HUES48 (cell line): Measurements from ENCODE around the gene TMEM236.
"Not testable (repeated sequence)": the region's sequence is repeated elsewhere in the genome, so short reads cannot be mapped to it uniquely, and the experiment has no call there.

ENCODE experiments used
- H3K27ac ChIP-seq: one replicate; pipeline ENCODE4 v1.7.0; 2013; ENCODE audit warnings: low read depth, low read length, inconsistent platforms
- H3K27me3 ChIP-seq: 2 replicates; pipeline ENCODE4 v1.6.1; 2013; ENCODE audit warnings: mild to moderate bottlenecking, low read length; ENCODE audit not compliant: control insufficient read depth, insufficient read depth
- H3K36me3 ChIP-seq: 2 replicates; pipeline ENCODE4 v1.6.1; 2013; ENCODE audit warnings: low read length; ENCODE audit not compliant: control insufficient read depth, insufficient read depth
- H3K4me1 ChIP-seq: 2 replicates; pipeline ENCODE4 v1.6.1; 2013; ENCODE audit warnings: mild to moderate bottlenecking, low read length; ENCODE audit not compliant: control insufficient read depth, insufficient read depth
- H3K4me3 ChIP-seq: 2 replicates; pipeline ENCODE4 v1.5.1; 2013; ENCODE audit warnings: mild to moderate bottlenecking, low read depth, low read length
- H3K9ac ChIP-seq: 2 replicates; pipeline ENCODE4 v1.6.1; 2013; ENCODE audit warnings: mild to moderate bottlenecking, low read depth, low read length, moderate library complexity
- H3K9me3 ChIP-seq: 2 replicates; pipeline ENCODE4 v1.6.1; 2013; ENCODE audit warnings: low read length; ENCODE audit not compliant: control insufficient read depth, insufficient read depth

The TMEM236 gene

GRCh38 chr10:17751781-17752445 lies at the start of gene TMEM236:
Gene TMEM236, plus strand, starts transcription at chr10:17752201. Its CDS starts 95 bp downstream, at chr10:17752296.
- H3K36me3 ChIP-seq, result no peaks in the 10 kb centered on the region
- H3K9ac ChIP-seq, result no peak within 1 kb of the TSS
- H3K27ac ChIP-seq, result no peak within 1 kb of the TSS
- H3K4me1 ChIP-seq, result no peaks in the 10 kb centered on the region
- H3K4me3 ChIP-seq, result no peak within 1 kb of the TSS
- H3K27me3 ChIP-seq, result no peaks in the 10 kb centered on the region
- no peaks in the 10 kb centered on the region for H3K9me3 ChIP-seq

- H3K27me3 ChIP-seq, result no peaks in the 10 kb centered on the region
- H3K4me3 ChIP-seq, result no peak overlapping the region
- peaks cover 49% of the 10 kb centered on the region for H3K36me3 ChIP-seq
- no peaks in the 10 kb centered on the region for H3K4me1 ChIP-seq
- H3K9me3 ChIP-seq, result no peaks in the 10 kb centered on the region
- no peak overlapping the region for H3K27ac ChIP-seq
- no peak overlapping the region for H3K9ac ChIP-seq
Measured at GRCh38 chr10:17703706-17704105, 48.3 kb upstream of the TMEM236 start.

GRCh38 chr10:17708821-17709220 lies 43.2 kb upstream of the TMEM236 start:
- Histone ChIP-seq H3K4me1 (no peaks in the 10 kb centered on the region), H3K36me3 (peaks cover 65% of the 10 kb centered on the region), H3K27ac (no peak overlapping the region)

GRCh38 chr10:17709492-17709891 lies 42.5 kb upstream of the TMEM236 start:
- Histone ChIP-seq H3K4me1 (no peaks in the 10 kb centered on the region), H3K4me3 (no peak overlapping the region), H3K36me3 (peaks cover 65% of the 10 kb centered on the region), H3K27me3 (no peaks in the 10 kb centered on the region), H3K9ac (no peak overlapping the region), H3K27ac (no peak overlapping the region), H3K9me3 (no peaks in the 10 kb centered on the region)

More at GRCh38 chr10:17708821-17709220, 43.2 kb upstream of the TMEM236 start:
- Histone ChIP-seq H3K9ac (no peak overlapping the region), H3K27me3 (no peaks in the 10 kb centered on the region), H3K9me3 (no peaks in the 10 kb centered on the region), H3K4me3 (no peak overlapping the region)

- H3K9ac ChIP-seq, result no peak overlapping the region
- H3K9me3 ChIP-seq, result no peaks in the 10 kb centered on the region
- no peaks in the 10 kb centered on the region for H3K27me3 ChIP-seq
- peaks cover 65% of the 10 kb centered on the region for H3K36me3 ChIP-seq
- no peak overlapping the region for H3K4me3 ChIP-seq
- no peaks in the 10 kb centered on the region for H3K4me1 ChIP-seq
- H3K27ac ChIP-seq, result no peak overlapping the region
Measured at GRCh38 chr10:17710181-17710580, 41.8 kb upstream of the TMEM236 start.

- H3K36me3 ChIP-seq, result peaks cover 66% of the 10 kb centered on the region
- H3K9ac ChIP-seq, result no peak overlapping the region
- no peaks in the 10 kb centered on the region for H3K4me1 ChIP-seq
- H3K9me3 ChIP-seq, result no peaks in the 10 kb centered on the region
- H3K27ac ChIP-seq, result no peak overlapping the region
- H3K4me3 ChIP-seq, result no peak overlapping the region
- H3K27me3 ChIP-seq, result no peaks in the 10 kb centered on the region
Measured at GRCh38 chr10:17712053-17712452, 39.9 kb upstream of the TMEM236 start.

GRCh38 chr10:17712717-17713471 lies 39.1 kb upstream of the TMEM236 start:
- Histone ChIP-seq H3K9ac (no peak overlapping the region), H3K9me3 (no peaks in the 10 kb centered on the region), H3K4me1 (no peaks in the 10 kb centered on the region), H3K27me3 (no peaks in the 10 kb centered on the region), H3K4me3 (no peak overlapping the region), H3K36me3 (peaks cover 70% of the 10 kb centered on the region), H3K27ac (no peak overlapping the region)

GRCh38 chr10:17713758-17714157 lies 38.2 kb upstream of the TMEM236 start:
- no peaks in the 10 kb centered on the region for H3K9me3 ChIP-seq

GRCh38 chr10:17716161-17716560 lies 35.8 kb upstream of the TMEM236 start:
- no peak overlapping the region for H3K27ac ChIP-seq
- peaks cover 45% of the 10 kb centered on the region for H3K36me3 ChIP-seq
- no peaks in the 10 kb centered on the region for H3K9me3 ChIP-seq
- no peak overlapping the region for H3K9ac ChIP-seq
- H3K4me1 ChIP-seq, result no peaks in the 10 kb centered on the region
- no peaks in the 10 kb centered on the region for H3K27me3 ChIP-seq
- no peak overlapping the region for H3K4me3 ChIP-seq

More at GRCh38 chr10:17713758-17714157, 38.2 kb upstream of the TMEM236 start:
- Histone ChIP-seq H3K9ac (no peak overlapping the region), H3K4me1 (no peaks in the 10 kb centered on the region), H3K27ac (no peak overlapping the region), H3K4me3 (no peak overlapping the region), H3K36me3 (peaks cover 63% of the 10 kb centered on the region), H3K27me3 (no peaks in the 10 kb centered on the region)

GRCh38 chr10:17722317-17723014 lies 29.5 kb upstream of the TMEM236 start:
- not testable (repeated sequence) for H3K36me3 ChIP-seq, H3K27me3 ChIP-seq, H3K9me3 ChIP-seq, H3K4me1 ChIP-seq, H3K9ac ChIP-seq, H3K27ac ChIP-seq, H3K4me3 ChIP-seq

- Histone ChIP-seq H3K9ac (no peak overlapping the region), H3K36me3 (no peaks in the 10 kb centered on the region), H3K27ac (no peak overlapping the region), H3K27me3 (no peaks in the 10 kb centered on the region), H3K4me3 (no peak overlapping the region), H3K9me3 (no peaks in the 10 kb centered on the region), H3K4me1 (no peaks in the 10 kb centered on the region)
Measured at GRCh38 chr10:17725703-17726102, 26.3 kb upstream of the TMEM236 start.
